GM18511 (cell line): ENCODE data around the gene MRPL38.
"Not testable (repeated sequence)": the region's sequence is repeated elsewhere in the genome, so short reads cannot be mapped to it uniquely, and the experiment has no call there.

Experiments used
- ATAC-seq: cut with Tn5 transposase; IDR thresholded peaks from one replicate; pipeline ENCODE4 v1.9.1; 2021; ENCODE audit warnings: mild to moderate bottlenecking, moderate library complexity; ENCODE audit not compliant: unreplicated experiment

MRPL38 gene

DNA sequence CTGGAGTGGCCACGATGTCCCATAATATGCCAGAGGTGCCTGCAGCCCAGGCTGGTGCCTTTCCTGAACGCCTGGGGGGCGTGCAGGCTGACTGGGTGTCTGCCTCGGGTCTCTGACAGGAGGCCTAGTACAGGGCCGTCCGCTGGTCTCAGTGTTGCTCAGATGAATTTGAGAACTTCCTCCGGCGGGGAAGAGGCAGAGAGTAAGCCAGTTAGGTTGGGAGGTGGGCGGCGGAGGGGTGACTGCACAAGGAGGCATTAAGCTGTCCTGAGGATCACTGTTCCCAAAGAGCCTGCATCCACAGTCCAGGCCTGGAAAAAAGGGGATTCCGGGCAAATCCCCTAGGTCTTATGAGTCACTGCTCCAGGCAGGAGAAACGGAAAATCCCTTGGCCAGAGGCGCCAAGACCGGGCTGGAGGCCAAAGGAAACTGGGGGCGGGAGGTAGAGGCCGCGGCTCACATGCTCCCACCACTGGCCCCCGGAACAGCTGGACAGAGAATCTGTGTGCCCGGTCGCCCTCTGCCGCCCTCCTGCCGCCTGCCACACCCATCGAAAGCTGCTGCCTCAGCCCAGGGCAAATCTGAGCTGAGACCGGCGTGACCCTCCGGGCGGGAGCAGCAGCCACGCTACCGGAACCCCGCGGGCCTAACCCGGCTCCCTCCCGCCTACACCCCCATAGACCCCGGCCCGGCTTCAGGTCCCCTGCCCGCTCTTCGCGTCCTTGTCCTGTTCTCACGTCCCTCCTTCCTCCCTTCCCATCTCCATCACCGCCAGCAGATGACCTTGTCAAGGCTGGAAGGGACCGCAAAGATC lies 27.5 kb downstream of the MRPL38 start:
- ATAC-seq: peak; percentile 25

DNA sequence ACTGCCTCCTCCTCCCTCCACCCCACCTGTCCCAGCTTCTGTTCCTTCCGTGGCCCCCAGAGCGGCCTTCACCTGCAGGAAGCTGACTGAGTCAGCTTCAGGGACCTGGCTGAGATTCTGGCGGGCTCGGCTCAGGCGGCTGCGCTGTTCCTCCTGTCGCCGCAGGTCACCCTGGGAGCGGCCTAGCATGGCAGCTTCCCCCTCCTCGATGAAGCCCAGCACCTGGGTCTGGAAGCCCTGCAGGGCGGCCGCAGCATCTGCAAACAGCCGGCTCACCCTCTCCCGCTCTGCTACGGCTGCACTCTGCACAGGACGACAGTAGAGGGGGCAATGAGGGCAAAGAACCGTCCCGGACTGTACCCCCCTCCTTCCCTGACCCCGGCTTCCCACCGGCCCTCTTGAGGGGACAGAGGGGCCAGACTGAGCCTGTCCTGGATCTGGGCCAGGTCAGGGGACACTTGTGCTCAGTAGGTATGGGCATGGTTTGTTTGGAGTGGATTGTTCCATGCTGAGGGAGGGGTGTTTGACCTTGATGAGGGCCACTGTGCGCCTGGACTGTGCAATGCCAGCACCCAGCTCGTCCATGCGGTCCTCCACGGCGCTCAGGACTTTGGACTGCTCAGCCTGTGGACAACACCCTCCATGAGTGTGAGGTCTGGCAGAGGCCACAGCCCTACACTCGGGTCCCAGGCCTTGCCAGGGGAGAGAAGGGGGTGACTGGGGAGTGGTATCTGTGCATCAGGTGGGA lies 28.3 kb downstream of the MRPL38 start:
- ATAC-seq: no peak

DNA sequence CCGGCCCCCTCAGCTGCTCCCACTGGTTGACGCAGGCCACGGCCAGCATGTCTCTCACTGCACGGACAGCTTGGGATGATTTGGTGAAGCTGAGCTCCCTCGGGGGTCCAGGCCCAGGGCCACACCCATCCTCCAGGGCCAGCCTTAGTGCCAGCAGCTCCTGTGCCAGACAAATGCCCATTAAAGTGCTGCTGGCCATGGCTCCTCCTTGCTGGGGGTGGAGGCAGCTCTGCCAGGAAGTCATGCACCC lies 28.8 kb downstream of the MRPL38 start:
- no peak for ATAC-seq

DNA sequence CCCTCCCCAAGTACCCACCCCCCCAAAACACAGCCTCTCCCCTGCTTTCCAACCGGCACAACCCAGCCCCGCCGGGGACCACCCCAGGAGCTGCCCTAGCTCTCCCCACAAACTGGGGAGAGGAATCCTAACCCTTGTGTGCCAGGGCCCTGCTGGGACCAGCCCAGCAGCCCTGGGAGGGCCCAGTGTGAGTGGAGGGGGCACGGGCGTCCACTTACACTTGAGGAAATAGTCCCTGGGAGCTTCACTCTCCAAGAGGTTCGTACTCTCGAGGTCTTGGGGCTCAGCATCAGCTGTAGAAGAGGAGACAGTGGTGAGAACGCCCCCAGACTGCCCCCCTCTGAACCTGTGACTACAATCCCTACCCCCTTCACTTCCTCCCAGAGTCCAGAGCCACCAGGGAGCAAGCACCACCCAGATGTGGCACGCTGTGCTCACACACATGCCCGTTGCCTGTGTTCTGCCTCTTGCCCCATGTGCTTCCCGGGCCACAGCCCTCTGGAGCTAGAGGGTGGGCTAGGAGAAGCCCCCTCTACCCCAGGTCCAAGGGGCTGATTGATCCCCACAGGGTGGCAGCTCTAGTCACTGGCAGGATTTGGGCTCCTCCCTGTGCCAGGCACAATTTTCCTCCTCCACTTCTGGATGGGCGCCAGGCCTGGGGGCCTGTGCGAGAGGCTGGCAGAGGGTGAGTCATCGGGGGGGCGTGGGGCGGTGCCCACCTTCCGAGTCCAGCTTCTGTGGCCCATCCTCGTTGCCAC lies 29.3 kb downstream of the MRPL38 start:
- ATAC-seq: no peak

DNA sequence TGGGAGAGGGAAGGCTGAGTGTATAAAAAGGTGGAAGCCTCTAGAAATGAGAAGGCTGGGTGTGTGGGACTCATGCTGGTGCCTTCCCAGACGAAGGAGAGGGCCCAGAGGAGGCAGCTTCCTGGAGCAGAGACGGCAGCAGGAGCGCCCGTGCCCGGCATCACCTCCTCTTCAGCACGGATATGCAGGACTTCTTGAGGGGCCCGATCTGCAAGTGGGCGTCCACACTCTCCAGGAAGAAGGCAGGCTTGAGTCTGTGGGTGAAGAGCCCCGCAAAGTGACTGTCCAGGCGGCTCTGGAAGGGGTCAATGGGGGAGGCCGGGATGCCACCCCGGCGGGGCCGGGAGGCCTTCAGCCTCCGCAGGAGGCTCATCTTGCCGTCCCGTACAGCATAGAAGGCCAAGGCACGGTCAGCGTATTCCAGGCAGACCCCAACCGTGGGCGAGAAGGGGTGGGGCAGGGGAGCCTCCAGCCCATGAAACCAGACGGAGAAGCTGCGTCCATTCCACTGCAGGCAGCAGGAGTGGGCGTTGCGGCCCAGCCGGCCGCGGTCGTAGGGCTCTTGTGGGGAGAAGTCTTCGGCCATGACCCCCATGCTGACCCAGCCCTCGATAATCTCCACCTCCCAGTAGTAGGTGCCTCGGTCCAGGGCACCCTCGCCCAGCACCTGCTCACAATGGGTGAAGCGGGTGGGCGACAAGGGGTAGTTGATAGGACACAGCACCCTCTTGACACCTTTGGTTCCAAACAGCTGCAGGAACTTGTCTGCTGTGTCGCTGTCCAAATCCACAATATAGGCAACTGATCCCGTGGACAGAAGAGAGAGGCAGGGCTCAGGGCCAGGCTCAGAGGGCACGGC lies 30.1 kb downstream of the MRPL38 start:
- ATAC-seq: no peak

DNA sequence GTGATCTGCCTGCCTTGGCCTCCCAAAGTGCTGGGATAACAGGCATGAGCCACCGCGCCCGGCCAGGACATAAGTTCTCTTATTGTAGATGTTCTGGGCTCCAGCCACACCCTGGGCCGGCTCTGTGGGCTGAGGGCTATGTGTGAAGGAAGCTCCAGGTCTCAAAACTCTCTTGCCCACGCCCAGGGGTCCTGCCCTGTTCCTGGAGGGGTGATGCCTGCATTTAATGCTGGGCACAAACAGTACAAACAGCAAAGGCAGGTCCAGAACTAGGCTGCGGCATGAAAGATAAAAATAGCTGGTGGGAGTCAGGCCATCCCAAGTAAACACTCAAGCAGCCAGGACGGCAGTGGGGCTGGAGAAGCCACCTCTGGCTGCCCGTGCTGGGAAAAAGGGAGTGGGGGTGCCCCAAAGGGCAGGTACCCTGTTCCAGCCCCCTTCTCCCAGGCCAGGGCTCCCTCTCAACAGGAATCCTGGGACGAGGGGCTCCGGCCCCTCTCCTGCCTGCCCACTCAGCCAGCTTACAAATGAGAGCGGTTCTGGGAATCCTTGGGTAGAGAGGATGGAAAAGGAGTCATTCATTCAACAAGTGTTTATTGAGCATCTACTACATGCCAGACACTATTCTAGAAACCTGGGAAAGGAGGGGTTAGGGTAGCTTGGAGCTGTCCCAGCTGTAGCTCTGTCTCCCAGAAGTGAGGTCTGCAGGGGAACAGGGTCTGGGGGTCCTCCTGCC lies 30.9 kb downstream of the MRPL38 start:
- ATAC-seq: no peak

DNA sequence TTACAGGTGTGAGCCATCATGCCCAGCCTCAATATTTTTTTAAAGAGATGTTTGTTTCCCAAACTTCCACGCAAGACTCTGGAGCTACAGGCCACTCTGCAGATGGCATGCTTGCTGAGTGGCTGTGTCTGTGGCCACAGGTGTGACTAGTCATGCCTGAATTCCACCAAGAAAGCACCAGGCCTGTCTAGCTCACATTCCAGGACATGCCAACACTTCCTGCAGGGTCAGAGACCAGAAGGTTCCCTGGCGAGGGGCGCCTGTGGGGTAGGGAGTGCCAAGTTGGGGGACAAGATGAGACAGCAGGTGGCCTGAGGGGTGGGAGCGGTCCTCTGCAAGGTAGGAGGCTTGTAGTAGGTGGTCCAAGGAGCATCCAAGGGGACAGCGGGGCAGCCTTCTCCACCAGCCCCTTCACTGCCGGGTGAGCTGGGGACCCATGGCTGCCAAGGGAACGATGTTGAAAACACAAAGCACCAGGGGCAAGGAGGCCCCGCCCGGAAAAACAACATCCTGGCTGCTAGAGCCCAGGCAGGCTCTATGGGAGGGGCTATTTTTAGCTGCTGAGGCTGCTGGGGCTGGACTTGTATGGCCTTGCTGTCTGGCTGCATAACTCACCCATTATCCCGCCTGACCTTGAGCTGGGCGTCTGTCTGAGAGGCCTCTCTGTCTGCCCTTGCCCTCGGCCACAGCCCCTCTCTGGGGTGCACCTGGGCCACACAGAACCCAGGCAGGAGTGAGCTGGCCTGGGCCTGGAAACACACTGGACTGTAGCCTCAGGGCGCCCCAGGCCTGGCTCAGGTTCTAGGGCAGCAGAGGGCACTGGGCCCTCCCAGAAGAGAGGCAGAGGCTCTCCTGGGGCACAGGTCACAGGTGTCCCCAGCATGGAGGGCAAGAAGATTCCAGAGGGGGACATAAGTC lies 32.0 kb downstream of the MRPL38 start:
- ATAC-seq: no peak

DNA sequence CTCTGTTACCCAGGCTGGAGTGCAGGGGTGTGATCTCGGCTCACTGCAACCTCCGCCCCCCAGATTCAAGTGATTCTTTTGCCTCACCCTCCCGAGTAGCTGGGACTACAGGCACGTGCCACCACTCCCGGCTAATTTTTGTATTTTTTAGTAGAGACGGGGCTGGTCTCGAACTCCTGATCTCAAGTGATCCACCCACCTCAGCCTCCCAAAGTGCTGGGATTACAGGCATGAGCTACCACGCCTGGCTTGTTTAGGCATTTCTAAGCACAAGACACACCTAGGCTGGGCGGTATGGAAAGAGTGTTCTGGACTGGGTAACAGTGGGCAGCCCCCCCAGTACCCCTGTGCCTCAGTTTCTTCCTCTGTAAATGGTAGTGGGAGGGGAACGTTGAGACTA lies 34.5 kb downstream of the MRPL38 start:
- not testable (repeated sequence) for ATAC-seq

DNA sequence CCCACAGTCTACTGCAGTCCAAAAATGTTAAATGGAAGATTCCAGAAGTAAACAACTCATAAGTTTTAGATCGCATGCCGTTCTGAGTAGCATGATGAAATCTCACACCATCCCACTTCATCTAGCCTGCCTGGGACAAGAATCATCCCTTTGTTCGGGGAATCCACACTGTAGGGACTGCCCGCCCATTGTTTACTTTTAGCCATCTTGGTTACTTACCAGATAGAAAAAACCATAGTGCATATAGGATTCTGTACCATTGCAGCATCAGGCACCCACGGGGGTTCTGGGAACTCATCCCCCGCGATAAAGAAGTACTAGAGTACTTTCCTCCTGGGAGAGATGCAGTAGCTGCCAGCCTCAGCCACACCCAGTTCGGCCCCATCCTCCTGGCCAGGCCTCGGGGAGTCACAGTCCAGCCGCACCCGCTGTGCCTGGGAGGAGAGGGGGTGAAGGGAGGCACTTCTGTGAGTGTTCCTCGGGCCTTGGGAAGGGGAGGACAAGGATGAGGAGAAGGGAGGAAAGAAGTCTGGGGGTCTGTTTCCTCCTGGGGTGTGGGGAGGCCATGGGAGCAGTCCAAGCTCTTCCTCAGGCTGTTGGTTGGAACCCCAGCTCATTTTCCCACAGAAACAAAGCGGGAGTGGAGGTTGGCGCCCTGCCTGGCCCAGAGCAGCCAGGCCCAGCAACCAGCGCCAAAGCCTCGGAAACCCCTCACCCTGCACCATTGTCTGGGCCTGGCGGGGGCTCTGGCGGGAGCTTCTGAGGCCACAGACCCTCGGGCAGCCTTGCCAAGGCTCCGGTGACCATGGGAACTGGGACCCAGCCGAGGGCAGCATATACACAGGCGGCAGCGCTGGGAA lies 35.2 kb downstream of the MRPL38 start:
- ATAC-seq: no peak

DNA sequence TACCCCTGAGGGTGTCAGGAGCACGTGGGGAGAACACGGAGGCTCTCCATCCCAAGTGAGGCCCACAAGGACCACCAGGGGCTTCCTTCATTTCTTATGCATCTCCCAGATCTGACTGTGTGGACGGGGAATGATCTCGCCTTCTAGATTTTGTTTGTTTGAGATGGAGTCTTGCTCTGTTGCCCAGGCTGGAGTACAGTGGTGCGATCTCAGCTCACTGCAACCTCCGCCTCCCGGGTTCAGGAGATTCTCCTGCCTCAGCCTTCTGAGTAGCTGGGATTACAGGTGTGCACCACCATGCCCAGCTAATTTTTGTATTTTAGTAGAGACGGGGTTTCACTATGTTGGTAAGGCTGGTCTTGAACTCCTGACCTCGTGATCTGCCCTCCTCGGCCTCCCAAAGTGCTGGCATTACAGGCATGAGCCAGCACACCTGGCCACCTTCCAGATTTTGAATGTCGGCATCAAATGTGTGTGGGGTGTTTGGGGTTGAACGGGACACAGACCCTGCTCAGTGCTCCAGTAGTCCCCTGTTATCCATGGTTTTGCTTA lies 35.9 kb downstream of the MRPL38 start:
- ATAC-seq: not testable (repeated sequence)

DNA sequence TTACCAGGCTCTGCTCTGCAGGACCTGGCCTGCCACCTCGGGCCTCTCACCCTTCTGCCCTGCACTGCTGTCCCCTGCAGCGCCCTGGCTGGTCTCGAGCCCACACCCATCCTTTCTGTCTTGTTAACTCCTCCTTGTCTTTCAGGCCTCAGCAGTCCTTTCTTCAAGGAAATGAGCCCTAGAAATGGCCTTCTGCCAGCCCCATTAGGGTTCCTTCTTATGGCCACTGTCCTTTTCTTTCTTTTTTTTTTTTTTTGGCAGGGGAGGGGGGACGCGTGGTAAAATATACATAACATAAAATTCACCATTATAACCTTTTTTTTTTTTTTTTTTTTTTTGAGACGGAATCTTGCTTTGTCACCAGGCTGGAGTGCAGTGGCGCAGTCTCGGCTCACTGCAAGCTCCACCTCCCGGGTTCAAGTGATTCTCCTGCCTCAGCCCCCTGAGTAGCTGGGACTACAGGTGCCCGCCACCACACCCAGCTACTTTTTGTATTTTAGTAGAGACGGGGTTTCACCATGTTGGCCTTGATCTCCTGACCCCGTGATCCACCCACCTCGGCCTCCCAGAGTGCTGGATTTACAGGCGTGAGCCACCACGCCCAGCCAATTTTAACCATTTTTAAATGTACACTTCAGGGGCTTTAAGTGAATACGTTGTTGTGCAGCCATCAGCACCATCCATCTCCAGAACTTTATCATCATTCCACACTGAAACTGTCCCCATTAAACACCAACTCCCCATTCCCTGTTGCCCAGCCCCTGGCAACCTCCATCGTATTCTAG lies 39.1 kb downstream of the MRPL38 start:
- not testable (repeated sequence) for ATAC-seq

DNA sequence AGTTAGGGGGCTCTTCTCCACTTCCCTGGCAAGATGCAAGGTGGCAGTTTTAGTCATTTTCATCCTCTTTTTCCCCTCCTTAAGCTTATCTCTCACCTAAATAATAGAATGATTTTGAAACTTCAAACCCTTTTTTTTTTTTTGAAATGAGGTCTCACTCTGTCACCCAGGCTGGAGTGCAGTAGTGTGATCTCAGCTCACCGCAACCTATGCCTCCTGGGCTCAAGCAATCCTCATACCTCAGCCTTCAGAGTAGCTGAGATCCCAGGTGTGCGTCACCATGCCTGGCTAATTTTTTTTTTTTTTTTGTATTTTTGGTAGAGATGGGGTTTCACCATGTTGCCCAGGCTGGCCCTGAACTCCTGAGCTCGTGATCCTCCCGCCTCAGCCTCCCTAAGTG lies 39.8 kb downstream of the MRPL38 start:
- peak; percentile 47 for ATAC-seq

DNA sequence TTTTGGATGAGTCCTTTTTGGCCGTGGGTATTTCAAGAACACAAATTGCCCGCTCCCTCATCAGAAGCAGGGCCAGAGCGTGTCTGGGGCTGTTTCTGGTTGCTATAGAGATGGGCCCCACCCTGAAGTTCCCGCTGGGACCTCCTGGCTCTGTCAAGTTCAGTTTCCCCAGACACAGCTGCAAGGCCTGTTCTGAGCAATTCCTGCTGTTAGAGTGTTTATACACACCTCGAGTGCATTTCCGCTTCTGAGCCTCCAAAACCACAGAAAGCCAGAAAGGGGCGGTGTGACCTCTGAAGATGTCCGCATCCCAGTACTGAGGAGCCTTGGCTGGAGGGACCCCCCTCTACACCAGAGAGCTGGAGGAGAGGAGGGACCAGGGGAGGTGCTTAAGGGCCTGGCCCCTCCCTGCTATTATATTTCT lies 40.2 kb downstream of the MRPL38 start:
- peak; percentile 92 for ATAC-seq

DNA sequence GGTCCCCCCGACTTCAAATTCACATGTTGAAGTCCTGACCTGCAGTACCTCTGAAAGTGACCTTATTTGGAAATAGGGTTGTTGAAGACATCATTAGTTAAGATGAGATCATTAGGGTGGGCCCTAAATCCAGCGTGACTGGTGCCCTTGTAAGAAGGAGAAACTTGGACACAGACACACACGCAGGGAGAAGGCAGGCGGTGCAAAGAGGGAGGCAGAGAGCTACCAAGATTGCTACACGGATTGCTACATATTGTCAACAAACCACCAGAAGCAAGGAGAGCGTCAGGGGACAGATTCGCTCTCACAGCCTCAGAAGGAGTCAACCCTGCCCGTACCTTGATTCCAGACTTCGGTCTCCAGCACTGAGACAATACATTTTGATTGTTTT lies 42.8 kb downstream of the MRPL38 start:
- ATAC-seq: no peak

DNA sequence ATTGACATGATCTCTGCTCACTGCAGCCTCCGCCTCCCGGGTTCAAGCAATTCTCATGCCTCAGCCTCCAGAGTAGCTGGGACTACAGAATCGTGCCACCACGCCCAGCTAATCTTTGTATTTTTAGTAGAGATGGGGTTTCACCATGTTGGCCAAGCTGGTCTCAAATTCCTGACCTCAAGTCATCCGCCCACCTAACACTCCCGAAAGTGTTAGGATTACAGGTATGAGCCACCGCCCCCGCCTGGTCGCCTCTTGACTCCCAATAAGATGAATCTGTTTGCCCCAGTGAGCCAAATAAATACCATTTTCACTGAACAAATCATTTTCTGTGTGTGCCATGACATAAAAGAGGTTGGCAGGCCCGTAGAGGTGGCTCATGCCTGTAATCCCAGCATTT lies 45.3 kb downstream of the MRPL38 start:
- ATAC-seq: not testable (repeated sequence)

DNA sequence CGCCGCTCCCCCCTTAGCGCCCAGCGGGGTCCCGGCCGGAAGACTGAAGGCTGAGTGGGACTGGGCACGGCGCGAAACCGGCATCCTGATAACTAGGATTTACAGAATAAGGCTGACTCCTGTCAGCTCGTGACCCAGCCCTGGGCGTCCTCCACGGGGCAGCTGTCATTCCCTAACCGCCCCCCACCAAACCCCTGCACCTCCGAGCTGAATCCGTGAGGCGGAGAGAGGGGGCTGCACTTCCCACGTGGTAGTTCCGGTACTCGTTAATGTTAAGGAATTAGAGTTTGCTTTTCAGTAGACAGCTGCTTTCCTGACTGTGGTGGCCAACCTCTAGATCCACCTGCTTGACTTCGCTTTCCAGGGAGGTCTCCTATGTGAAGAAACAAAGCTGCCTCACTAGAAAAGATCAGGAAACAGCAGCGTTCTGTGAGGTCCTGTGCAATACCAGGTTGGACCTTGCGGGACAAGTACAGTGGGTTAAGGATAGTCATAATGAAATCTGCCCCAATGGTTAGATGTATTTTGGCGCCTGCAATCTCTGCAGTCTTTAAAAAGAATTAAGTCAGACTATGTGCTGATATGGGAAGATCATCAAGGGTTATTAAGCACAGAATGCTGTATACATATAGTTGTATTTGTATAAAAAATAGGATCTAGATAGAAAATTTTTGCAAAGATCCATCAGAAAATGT lies 48.5 kb downstream of the MRPL38 start:
- no peak for ATAC-seq
